HepG2 (cell line): ENCODE data around the gene DCDC1. TPM values are rescaled to one million over a fixed set of nuclear protein-coding genes. Genes with fewer than 3 reads are reported as not detected.

Experiments
- ATAC-seq: fragments of 200-7000 bp; cut with Tn5 transposase; 3 replicates; pipeline ENCODE4 v1.9.1; 2020; ENCODE audit warnings: mild to moderate bottlenecking, moderate library complexity
- BruUV-seq: library from RNA; stranded (reverse); fragments of 400-500 nt; replicated peaks from 2 replicates; lab custom pipeline; 2021; lab: Mats Ljungman, UMichigan
- CTCF ChIA-PET: fragments of 300-600 bp; formaldehyde crosslinking; extraction: SDS; loops from one replicate; lab custom pipeline; 2021; ENCODE audit warnings: low total read pairs, inconsistent platforms, low intra/inter-chr PET ratio; lab: Yijun Ruan, JAX
- POLR2A ChIA-PET: fragments of 350-600 bp; sonication (Branson Sonifier 250); formaldehyde crosslinking; loops from one replicate; lab custom pipeline; 2020; ENCODE audit warnings: antibody characterized with exemption, inconsistent platforms; lab: Yijun Ruan, JAX
- DNase-seq: peaks from one replicate; pipeline ENCODE4 v3.0.0-alpha.2; 2015; ENCODE audit warnings: low spot score
- FAIRE-seq: peaks from 3 replicates; lab custom pipeline; 2011; peaks lifted over from hg19 to GRCh38; lab: Jason Lieb, UNC
- H2AFZ ChIP-seq: one replicate; pipeline ENCODE4 v1.6.1; 2011; ENCODE audit warnings: low read length, inconsistent platforms
- H3K27ac ChIP-seq: fragments of 300-600 bp; 3 replicates; pipeline ENCODE4 v1.8.0; 2011; ENCODE audit warnings: mixed run types, mild to moderate bottlenecking, mixed read lengths, low read length, inconsistent platforms; ENCODE audit not compliant: insufficient read depth; ENCODE audit errors: extremely low read length
- H3K27me3 ChIP-seq, 2 experiments: fragments of 200-600 bp in 1 of 2; 2 replicates in 1 of 2; 3 replicates in 1 of 2; pipeline versions ENCODE4 v1.6.0 to v1.8.0; 2011; ENCODE audit warnings: low read length in 2 of 2, mild to moderate bottlenecking in 2 of 2, moderate library complexity in 2 of 2, inconsistent platforms in 1 of 2; ENCODE audit not compliant: insufficient read depth in 2 of 2, control insufficient read depth in 1 of 2
- H3K36me3 ChIP-seq, 2 experiments: fragments of 200-600 bp in 1 of 2; replicated peaks in 1 of 2; 2 replicates in 1 of 2; 3 replicates in 1 of 2; pipeline versions ENCODE4 v1.5.1 to v1.8.0; 2011; ENCODE audit warnings: low read length in 2 of 2, inconsistent platforms in 1 of 2; ENCODE audit not compliant: insufficient read depth in 2 of 2, control insufficient read depth in 1 of 2
- H3K4me1 ChIP-seq: 2 replicates; pipeline ENCODE4 v1.5.1; 2012; ENCODE audit warnings: low read length, inconsistent platforms; ENCODE audit not compliant: insufficient read depth
- H3K4me2 ChIP-seq: 2 replicates; pipeline ENCODE4 v1.6.0; 2011; ENCODE audit warnings: low read depth, low read length, inconsistent platforms
- H3K4me3 ChIP-seq, 3 experiments: fragments of 200-600 bp in 1 of 3; sonication (generic), shearing (Covaris generic) in 1 of 3; replicated peaks in 1 of 3; 2 replicates each; pipeline ENCODE4 v1.5.1; 2011 to 2016; ENCODE audit warnings: low read length in 3 of 3, inconsistent platforms in 2 of 3, low read depth in 2 of 3, mild to moderate bottlenecking in 2 of 3, control low read depth in 1 of 3, mixed read lengths in 1 of 3; ENCODE audit not compliant: insufficient read depth in 1 of 3
- H3K79me2 ChIP-seq: one replicate; pipeline ENCODE4 v1.6.1; 2011; ENCODE audit warnings: low read length, inconsistent platforms; ENCODE audit not compliant: insufficient read depth
- H3K9ac ChIP-seq: 2 replicates; pipeline ENCODE4 v1.6.0; 2011; ENCODE audit warnings: mild to moderate bottlenecking, low read depth, low read length, inconsistent platforms; ENCODE audit not compliant: insufficient read depth
- H3K9me3 ChIP-seq: 2 replicates; pipeline ENCODE4 v1.5.1; 2012; ENCODE audit warnings: mild to moderate bottlenecking, low read length
- H4K20me1 ChIP-seq: 2 replicates; pipeline ENCODE4 v1.6.0; 2011; ENCODE audit warnings: inconsistent platforms, mild to moderate bottlenecking, low read length, moderate library complexity; ENCODE audit not compliant: insufficient read depth
- CEBPB ChIP-seq: IDR thresholded peaks from 2 replicates; pipeline ENCODE4 v1.6.1; 2011; ENCODE audit warnings: low read depth, low read length, improper control_type of control experiment, borderline replicate concordance
- HMGXB3 ChIP-seq: sonication (generic); formaldehyde crosslinking; IDR thresholded peaks from 2 replicates; pipeline ENCODE4 v1.4.0; 2020; ENCODE audit warnings: missing genetic modification reagents, borderline replicate concordance
- KAT2B ChIP-seq: fragments of 150-350 bp; IDR thresholded peaks from 2 replicates; pipeline ENCODE4 v1.6.1; 2014; ENCODE audit warnings: low read depth, low read length, borderline replicate concordance
- NFIB ChIP-seq: sonication (generic); formaldehyde crosslinking; IDR thresholded peaks from 2 replicates; pipeline ENCODE4 v1.9.0; 2021; ENCODE audit warnings: missing genetic modification reagents, mild to moderate bottlenecking, borderline replicate concordance
- PHF8 ChIP-seq: sonication (generic); formaldehyde crosslinking; IDR thresholded peaks from 2 replicates; pipeline ENCODE4 v1.5.0; 2020; ENCODE audit warnings: missing genetic modification reagents
- REL ChIP-seq: sonication (generic); formaldehyde crosslinking; conservative IDR thresholded peaks from 2 replicates; pipeline ENCODE4 v1.8.0; 2022; ENCODE audit warnings: mild to moderate bottlenecking, missing genetic modification reagents, moderate library complexity
- USF2 ChIP-seq, 2 experiments: sonication (generic) in 1 of 2; formaldehyde crosslinking in 1 of 2; IDR thresholded peaks; 2 replicates each; pipeline versions ENCODE4 v1.5.1 to v1.6.1; 2011 to 2020; ENCODE audit warnings: borderline replicate concordance in 1 of 2, low read depth in 1 of 2, low read length in 1 of 2, mild to moderate bottlenecking in 1 of 2, missing genetic modification reagents in 1 of 2, moderate library complexity in 1 of 2
- ZBTB3 ChIP-seq: sonication (generic); formaldehyde crosslinking; IDR thresholded peaks from 2 replicates; pipeline ENCODE4 v1.4.0; 2020; ENCODE audit warnings: low read depth, mild to moderate bottlenecking, moderate library complexity, missing genetic modification reagents, borderline replicate concordance
- ZBTB44 ChIP-seq: sonication (generic); formaldehyde crosslinking; IDR thresholded peaks from 2 replicates; pipeline ENCODE4 v1.4.0; 2020; ENCODE audit warnings: missing genetic modification reagents
- ZMYM3 ChIP-seq: sonication (generic); formaldehyde crosslinking; IDR thresholded peaks from 2 replicates; pipeline ENCODE4 v1.5.1; 2020; ENCODE audit warnings: mild to moderate bottlenecking, missing genetic modification reagents
- ZNF337 ChIP-seq: sonication (generic); formaldehyde crosslinking; IDR thresholded peaks from 2 replicates; pipeline ENCODE4 v1.5.1; 2020; ENCODE audit warnings: missing genetic modification reagents, low read depth, mild to moderate bottlenecking, borderline replicate concordance
- WGBS: methylation state at CpG from one replicate; pipeline ENCODE4 v1.1.6; 2017; ENCODE audit warnings: low lambda C conversion rate; 5-methylcytosine and 5-hydroxymethylcytosine counted together
- in situ Hi-C: cut with HindIII; loops from 2 replicates; pipeline ENCODE4 v1.10.0; 2017; ENCODE audit warnings: low pct_unique_long_range_greater_than_20kb; ENCODE audit not compliant: extremely low pct_ligation_motif_present
- intact Hi-C: fragments of 100-400 bp; cut with micrococcal nuclease; formaldehyde crosslinking; loops from one replicate; pipeline ENCODE4 v1.10.0; 2022; ENCODE audit not compliant: unreplicated experiment
- polyA plus RNA-seq, 8 experiments: library from polyadenylated mRNA; depleted of rRNA in 3 of 8; stranded (reverse) in 7 of 8; unstranded in 1 of 8; fragments of >200 nt; fragmentation: Illumina TruSeq in 4 of 8; extraction: Trizol in 4 of 8; gene quantifications; 2 replicates each; pipeline versions ENCODE4 v1.2.1 to v1.2.3, GENCODE V29; 2011 to 2016; ENCODE audit warnings: low read depth in 4 of 8, missing spikeins in 1 of 8, mixed read lengths in 1 of 8; ENCODE audit not compliant: insufficient read depth in 1 of 8
- total RNA-seq, 5 experiments: library from RNA; depleted of rRNA; stranded (reverse); fragments of >200 nt; fragmentation: Illumina TruSeq; extraction: Trizol; gene quantifications; 2 replicates each; pipeline ENCODE4 v1.2.3, GENCODE V29; 2016; ENCODE audit warnings: low read depth in 1 of 5
- TF ChIP-seq, protein P1 (sequence below): sonication (generic); formaldehyde crosslinking; IDR thresholded peaks from 2 replicates; pipeline ENCODE4 v1.4.0; 2020; ENCODE audit warnings: mild to moderate bottlenecking, missing genetic modification reagents

DCDC1 gene
- total and polyA plus RNA-seq, 2 of the 13 experiments (the other 11 are each of a cell fraction or from before 2014, with no cell fraction given) = 0.12 to 0.27 TPM

DNA sequence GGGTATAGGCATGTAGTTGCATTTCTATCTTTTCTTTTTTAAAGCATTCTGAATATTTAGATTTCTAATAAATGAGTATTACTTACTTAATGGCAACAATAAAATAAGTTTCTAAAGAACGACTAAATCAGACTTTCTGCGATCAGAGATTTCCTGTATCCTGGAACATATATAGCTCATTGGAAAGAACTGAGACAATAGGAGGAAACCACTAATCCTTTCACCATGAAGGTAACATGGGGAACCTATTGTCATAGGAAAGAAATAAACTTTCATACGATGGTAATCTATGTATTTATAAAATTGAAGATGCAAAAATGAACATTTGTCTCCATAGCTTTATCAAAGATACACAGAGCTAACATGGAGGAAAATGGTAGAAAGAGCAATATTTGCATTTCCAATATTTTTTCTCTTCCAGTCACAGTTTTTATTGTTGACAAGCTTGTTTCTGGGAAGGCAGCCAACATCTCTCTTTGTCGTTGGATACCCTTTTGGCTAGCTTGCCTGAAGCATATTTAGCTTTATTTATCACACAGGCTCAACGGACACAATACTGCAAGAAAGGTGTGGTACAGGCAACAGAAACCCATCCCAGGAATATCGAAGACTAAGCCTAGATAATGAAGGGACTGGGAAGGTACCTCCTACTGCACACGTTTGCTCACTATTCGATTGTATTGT lies 490.1 kb downstream of the DCDC1 start (continued):
- TF ChIP-seq USF2 (IDR thresholded peaks at IDR 0.05; ENCODE audit: low read depth, low read length) = no peak
- TF ChIP-seq USF2 (CRISPR knock-in tag; IDR thresholded peaks at IDR 0.05; ENCODE audit: borderline replicate concordance) = no peak
- no peak for TF ChIP-seq PHF8 (CRISPR knock-in tag)
- TF ChIP-seq, protein P1, sequence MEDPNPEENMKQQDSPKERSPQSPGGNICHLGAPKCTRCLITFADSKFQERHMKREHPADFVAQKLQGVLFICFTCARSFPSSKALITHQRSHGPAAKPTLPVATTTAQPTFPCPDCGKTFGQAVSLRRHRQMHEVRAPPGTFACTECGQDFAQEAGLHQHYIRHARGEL (CRISPR knock-in tag) = no peak
- no peak for TF ChIP-seq ZBTB44 (CRISPR knock-in tag)
- TF ChIP-seq, all 625 proteins: peak for 0

DNA sequence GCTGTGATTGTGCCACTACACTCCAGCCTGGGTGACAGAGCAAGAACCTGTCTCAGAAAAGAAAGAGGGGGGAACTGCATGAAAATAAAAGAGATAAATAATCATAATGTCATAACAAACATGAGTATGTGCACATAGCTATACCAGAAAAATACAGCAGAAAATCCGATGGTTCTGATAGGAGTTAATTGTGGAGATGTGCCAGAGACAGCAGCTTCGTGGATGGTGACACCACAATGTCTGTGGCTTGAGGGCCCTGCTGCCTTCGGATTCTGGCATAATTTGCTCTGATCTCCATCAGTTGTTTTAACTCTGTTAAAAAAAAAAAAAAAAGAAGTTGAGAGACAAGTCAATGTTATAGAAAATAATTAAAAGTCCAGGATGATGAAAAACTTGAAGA lies 491.1 kb downstream of the DCDC1 start:
- CTCF ChIA-PET = no interaction called here
- 7% methylated on average over 3 of the region's 3 CpGs for WGBS
- BruUV-seq = no TSS peak
- TF ChIP-seq ZMYM3 (CRISPR knock-in tag) (no peak), CEBPB (no peak), REL (CRISPR knock-in tag) (no peak), HMGXB3 (CRISPR knock-in tag) (no peak), KAT2B (no peak), ZBTB3 (CRISPR knock-in tag) (no peak), ZNF337 (no peak), NFIB (CRISPR knock-in tag) (no peak)

More for the DNA sequence above, 491.1 kb downstream of the DCDC1 start:
- H4K20me1 ChIP-seq = no peaks in the 10 kb centered on the region
- H3K4me2 ChIP-seq = no peak overlapping the region
- ATAC-seq (no peak), DNase-seq (no peak), FAIRE-seq (no peak)
- H3K36me3 ChIP-seq = no peaks in the 10 kb centered on the region
- no peaks in the 10 kb centered on the region for H3K27me3 ChIP-seq
- H2AFZ ChIP-seq = no peak overlapping the region
- no peak overlapping the region for H3K9ac ChIP-seq
- no peaks in the 10 kb centered on the region for H3K9me3 ChIP-seq
- intact Hi-C loops = no loop called here
- no peaks in the 10 kb centered on the region for H3K79me2 ChIP-seq
- no peak overlapping the region for H3K27ac ChIP-seq
- no peak overlapping the region for H3K4me3 ChIP-seq
- POLR2A ChIA-PET = no interaction called here
- no peaks in the 10 kb centered on the region for H3K4me1 ChIP-seq
- in situ Hi-C loops = no loop called here
